Skeletal muscle cell (primary cell): ENCODE results near the gene SLC15A3.

Experiments used
- DNase-seq: peaks from one replicate; pipeline ENCODE4 v3.0.0-alpha.2; 2010; ENCODE audit warnings: low read depth
- H3K4me3 ChIP-seq: 2 replicates; pipeline ENCODE4 v1.5.1; 2011; ENCODE audit warnings: low read depth, mild to moderate bottlenecking, control low read depth, low read length, moderate library complexity

Gene SLC15A3

DNA sequence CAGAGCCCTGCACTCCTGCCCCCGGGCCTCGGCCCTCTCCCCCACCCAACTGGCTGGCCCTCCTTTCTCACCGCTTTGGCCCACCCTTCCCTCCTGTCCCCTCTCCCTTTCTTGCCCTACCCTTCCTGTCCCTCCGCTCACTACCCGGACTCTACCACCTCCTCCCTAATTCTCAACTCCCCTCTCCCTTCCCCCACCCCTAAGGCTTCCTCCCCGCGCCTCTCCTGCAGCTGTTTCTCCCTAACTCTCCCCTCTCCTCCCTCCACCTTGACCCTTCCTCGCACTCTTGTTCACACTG is 421 bp downstream of the SLC15A3 start:
- peak overlapping the region; percentile 2 for H3K4me3 ChIP-seq
- no peak for DNase-seq

DNA sequence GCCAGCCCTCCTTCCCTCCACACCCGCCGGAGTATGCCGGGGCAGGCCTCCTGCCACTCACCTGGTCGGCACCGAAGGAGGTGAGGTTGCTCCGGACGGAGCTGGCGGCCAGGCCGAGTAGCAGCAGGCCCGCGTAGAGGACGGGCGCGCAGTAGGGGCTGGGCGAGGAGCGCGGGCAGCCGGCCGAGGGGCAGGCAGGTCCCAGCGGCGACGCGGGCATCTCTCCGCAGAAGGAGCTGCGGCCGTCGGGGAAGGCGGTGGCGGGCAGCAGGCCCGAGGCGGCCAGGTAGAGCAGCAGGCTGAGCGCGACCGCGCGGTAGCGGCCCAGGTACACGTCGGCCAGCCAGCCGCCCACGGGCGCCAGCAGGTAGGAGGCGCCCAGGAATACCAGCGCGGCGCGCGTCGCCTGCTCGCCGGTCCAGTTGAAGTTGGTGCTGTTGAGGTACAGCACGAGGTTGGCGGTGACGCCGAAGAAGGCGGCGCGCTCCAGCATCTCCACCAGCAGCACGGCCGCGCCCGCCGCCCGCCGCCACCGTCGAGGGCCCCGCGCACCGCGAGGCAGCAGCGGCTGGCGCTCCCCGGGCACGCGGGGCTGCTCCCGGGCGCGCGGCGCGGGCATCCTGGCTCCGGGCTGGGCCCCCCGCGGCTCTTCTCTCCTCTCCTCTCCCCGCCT is 907 bp downstream of the SLC15A3 start:
- peak overlapping the region; percentile 2 for H3K4me3 ChIP-seq
- no peak for DNase-seq

DNA sequence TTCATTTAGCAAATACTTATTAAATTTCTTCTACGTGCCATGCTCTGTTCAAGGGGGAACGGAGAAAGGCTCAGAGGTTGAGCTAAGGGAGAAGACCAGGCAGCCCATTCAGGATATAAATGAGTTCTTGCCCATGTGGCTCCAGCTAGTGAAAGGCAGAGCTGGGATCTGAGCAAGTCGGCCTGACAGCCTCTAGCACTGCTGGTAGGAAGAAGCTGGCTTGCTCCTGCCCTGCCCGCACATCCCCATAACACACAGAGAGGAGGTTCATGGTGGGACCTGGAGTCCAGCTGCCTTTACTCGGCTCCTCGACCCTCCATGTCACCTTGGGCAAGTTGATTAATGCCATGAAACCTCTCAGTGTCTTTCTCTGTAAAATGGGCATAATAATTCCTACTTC is 2.0 kb downstream of the SLC15A3 start:
- H3K4me3 ChIP-seq, result no peak overlapping the region
- DNase-seq, result no peak

DNA sequence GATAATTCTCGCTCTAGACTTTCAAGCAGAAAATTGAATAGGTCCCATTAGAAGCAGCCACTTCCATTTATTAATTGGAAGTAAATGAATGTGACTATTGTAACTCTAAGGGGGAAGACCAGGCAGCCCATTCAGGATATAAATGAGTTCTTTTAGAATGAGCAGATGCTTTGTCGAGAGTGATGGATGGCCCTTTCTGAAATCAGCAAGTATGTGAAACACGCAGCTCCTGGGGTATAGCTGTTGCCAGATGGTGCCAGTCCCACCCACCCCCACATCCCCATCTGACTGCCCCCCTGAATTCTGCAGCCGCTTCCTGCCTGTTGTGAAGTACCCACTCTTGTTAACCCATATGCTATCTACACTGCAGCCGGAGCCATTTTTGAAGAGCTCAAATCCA is 3.7 kb downstream of the SLC15A3 start:
- no peak for DNase-seq
- no peak overlapping the region for H3K4me3 ChIP-seq

DNA sequence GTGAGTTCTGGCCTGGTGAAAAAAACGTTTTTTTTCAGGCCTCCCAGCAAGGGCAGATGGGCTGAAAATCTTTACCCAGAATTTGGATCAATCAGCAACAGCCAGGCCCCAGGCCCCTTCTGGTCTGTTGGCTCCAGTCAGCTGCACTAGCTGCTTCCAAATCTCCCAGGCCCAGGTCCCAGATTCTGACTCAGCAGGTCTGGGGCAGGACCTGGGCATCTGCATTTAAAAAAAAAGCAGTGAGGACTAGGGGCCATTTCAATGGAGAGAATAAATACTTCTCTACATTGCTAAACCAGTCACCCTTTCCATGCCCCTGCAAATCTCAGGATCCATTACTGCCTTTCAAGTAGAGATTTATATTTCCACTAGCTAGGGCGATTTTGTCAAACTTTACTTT is 4.3 kb downstream of the SLC15A3 start:
- no peak overlapping the region for H3K4me3 ChIP-seq
- DNase-seq, result no peak

DNA sequence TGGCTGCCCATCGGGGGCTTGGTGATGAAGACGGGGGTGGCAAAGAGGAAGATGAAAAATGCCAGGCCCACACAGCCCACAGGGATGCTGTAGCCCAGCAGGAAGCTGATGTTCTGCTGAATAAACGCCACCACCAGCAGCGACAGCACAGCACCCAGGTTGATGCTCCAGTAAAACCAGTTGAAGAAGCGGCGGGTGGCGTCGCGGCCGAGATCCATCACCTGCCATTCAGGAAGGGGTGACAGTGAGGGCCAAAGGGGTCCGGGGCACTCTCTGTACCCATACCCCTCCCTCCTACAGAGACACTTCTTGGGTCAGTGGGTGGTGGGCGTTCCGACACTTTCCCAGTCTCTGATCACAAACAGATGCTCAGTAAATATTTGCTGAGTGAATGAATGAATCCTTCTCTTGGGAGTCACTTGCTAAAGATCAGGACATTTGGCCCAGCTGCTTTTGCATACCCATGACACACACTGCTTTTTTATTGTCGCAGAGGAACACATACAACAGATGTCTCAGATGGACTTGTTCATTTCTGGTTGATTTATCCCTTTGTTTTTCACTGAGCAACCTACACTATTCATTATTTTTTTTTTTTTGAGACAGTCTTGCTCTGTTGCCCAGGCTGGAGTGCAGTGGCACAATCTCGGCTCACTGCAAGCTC is 5.2 kb downstream of the SLC15A3 start:
- DNase-seq, result no peak
- no peak overlapping the region for H3K4me3 ChIP-seq

DNA sequence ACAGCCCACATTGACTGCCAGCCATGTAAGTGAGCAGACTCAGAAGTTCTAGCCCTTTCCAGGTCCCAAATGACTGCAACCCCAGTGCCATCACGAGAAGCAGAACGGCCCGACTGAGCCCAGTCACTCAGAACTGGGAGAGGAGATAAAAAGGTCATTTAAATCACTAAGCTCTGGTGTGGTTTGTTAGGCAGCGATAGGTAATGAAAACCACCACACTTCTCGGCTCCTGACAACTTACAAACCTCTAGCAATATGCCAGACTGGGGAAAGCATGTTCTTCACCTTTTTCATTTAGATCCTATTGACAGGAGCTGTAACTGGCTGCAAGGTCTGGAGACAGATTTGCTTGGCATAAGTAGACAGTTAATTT is 6.7 kb downstream of the SLC15A3 start:
- no peak for DNase-seq
- no peak overlapping the region for H3K4me3 ChIP-seq

DNA sequence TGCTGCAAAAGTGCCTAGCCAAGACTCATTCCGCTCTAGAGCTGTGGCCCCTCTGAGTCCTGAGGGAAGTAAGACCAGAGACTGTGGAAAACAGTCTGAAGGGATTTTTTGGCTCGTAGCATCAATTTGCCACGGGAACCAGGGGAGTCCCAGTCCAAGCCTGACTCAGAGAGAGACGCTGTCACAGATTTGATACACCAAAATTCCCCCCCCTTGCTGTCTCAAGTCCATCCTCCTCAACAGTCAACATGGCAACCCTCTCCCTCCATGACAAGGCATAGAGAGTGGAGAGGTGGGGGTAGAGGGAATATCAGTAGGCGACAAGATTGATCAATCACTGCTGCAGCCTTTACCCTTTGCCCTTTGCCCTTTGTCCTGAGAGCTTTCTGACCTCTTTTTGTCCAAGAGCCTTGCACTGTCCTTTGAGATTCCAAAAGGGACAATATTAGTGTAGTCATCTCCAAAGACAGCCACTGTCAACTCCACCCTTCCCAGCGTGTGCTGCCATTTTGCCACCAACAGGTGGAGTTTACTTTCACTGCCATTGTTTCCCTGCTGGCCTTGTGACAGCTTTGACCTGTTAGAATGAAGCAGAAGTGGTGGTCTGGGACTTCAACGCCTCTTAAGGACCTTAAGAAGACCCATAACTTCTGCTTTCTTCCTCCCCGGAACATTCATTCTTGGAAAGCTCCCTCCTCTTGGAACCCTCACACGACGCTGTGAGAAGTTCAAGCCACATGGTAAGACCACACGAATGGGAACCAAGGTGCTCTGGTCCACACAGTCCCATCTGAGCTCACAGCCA is 7.3 kb downstream of the SLC15A3 start:
- no peak for DNase-seq
- no peak overlapping the region for H3K4me3 ChIP-seq

DNA sequence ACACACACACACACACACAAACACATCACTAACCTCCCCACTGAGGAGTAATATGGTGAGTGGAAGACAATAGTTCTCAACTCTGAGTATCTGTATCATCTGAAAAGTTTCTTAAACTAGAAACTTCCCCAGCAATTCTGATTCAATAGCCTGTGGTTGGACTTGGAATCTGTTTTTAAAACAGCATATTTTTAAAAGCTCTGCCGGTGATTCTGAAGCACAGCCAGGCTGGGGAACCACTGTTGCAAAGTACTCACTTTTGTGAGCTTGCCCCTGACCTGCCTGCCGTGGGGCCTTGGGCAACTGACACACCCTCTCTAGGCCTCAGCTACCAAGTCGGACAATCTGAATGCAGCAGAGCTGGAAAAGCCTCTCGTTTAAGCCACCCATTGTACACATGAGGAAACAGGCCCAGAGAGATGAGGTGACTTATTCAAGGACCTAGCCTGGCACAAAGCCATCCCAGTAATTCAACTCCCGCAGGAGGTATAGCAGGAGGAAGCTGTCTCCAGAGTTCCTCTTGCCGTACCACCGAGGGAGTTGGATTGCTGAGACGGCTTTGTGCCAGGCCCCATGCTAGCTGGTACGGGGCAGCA is 8.9 kb downstream of the SLC15A3 start:
- DNase-seq, result no peak

DNA sequence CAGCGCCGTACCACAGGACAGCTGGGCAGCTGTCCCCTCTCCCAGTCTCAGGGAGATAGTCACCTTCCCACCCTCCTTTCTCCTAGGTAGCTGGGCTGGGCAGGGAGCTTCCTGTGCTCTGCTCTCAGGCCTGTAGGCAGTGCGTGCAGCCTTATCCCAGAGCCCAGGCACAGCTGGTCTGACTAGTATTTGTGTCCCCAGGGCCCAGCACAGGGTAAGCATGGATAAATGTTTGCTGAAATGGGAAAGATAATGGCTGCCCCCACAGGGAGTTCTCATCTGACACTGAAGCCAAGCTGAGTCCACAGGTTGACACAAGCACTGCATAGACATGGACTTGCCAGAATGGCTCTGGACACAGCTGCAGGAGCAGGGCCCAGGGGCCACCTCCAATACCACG is 9.8 kb downstream of the SLC15A3 start:
- DNase-seq, result no peak
- no peak overlapping the region for H3K4me3 ChIP-seq

More for the DNA sequence above, 8.9 kb downstream of the SLC15A3 start:
- H3K4me3 ChIP-seq, result no peak overlapping the region

DNA sequence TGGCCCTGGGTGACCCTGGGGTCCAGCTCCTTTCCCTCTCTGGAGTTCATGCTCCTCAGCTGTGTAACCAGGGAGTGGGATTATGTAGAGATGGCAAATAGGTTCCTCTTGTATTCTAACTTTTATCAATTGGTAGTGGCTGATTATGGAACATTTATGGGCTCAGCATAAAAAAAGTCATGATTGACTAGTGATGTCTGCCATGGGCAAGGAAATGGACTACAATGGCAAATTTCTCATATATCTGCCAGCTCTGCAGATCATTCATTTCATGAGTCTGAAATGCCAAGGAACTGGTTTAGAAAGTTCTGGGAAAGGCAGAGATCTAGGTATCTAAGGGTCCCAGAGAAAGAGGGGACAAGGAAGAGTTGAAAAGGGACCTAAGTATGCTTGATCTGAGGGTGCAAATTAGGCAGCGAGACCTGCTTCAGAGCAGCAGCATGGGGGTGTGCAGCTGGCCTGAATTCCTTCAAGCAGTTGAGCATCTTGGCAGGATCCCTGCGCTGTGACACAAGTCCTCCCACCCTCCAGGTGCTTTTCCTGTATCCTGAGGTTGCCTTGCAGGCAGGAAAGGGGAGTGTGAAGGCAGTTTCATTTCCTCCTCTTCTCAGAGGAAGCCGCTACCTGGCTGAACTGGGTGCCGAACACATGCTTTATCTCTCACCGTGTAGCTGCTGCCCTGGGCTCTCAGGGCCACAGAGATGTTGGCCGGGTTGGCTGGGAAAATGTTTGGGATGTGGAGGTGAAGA is 10.4 kb downstream of the SLC15A3 start:
- H3K4me3 ChIP-seq, result no peak overlapping the region

DNA sequence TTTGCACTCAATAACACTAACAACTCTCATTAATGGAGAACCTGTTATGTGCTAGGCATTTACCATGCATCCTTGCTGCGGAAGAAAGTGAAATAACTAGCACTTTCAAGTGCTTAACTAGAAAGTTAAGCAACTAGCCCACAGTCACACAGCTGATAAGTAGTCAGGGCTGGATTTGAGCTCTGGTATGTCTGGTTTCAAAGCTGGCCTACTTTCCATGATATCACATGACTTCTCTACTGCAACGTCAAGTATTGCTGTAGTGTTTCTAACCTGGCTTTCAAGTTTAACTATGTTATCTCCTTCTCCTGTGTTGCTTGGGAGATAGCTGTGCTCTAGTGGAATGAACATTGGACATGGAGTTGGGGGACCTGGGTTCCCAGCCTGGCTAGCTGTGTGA is 12.1 kb downstream of the SLC15A3 start:
- H3K4me3 ChIP-seq, result no peak overlapping the region
- DNase-seq, result no peak

More for the DNA sequence above, 10.4 kb downstream of the SLC15A3 start:
- DNase-seq, result no peak

DNA sequence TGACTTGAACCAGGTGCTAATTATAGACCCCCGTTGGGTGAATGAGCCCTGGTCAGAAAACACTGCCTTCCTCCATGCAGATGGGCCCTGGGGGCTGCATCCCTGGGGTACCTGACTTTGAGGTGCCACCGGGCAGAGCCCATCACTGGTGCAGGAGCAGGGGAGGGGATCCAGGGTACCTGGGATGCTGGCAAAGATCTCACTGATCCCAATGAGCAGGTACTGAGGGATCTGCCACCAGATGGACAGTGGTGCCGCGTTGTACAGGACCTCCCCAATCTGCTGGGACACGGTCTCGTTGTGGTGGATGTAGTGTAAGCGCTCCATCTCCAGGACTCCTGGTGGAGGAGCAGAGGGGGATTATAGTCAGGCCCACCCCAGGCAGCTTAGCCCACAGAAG is 12.7 kb downstream of the SLC15A3 start:
- no peak for DNase-seq
- H3K4me3 ChIP-seq, result no peak overlapping the region

DNA sequence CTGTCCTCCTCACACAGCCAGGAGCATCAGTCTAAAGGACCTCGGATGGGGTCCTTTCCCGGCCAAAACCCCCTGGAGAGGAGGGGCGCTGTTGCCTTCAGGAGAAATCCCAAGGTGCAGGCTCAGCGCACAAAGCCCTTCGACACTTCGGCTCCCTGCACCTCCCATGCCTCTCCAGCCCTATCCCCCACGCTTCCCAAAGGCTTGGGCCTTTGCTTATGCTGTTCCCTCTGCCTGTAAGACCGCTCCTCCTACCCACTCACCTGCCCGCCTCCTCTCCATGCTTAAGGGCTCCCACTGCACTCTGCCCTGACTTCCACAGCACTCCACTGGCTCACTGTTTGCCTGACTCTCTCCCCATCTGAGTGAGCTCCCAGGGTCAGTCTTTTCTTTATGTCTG is 13.5 kb downstream of the SLC15A3 start:
- H3K4me3 ChIP-seq, result no peak overlapping the region
- no peak for DNase-seq

DNA sequence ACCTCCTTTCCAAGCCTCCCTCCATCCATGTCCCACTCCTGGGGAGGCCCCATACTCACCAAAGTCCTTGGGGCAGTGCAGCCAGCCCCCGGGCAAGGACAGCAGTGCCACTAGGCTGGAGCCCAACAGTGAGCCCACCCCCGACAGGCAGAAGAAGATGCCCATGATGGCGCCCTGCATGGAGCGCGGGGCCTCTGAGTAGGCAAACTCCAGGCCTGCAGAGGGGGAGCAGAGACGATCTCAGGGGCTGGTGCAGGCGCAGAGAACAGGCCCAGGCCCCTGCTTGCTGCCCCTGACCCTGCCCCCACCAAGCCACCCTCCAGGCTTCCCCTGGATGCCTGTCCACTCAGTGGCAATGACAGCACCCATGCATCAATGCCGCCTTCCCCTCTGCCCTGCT is 14.2 kb downstream of the SLC15A3 start:
- H3K4me3 ChIP-seq, result no peak overlapping the region
- no peak for DNase-seq

DNA sequence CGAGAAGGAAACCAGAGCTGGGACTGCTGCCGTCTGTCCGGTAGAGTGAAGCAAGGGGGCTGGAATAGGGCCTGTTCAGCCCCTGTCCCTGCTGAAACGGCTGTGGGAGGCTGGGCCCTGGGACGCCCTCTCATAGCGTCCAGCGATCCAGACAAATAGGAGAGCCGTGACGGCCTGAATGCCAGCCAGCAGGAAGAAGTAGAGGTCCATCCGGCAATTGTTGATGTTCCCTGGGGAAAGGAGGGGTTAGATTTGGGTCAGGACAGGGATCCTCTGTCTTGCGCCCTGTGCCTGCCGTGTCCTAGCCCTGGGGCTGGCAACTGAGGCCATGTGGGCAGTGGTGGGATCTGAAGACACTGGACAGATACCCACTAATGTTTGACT is 14.8 kb downstream of the SLC15A3 start:
- no peak for DNase-seq
- no peak overlapping the region for H3K4me3 ChIP-seq

DNA sequence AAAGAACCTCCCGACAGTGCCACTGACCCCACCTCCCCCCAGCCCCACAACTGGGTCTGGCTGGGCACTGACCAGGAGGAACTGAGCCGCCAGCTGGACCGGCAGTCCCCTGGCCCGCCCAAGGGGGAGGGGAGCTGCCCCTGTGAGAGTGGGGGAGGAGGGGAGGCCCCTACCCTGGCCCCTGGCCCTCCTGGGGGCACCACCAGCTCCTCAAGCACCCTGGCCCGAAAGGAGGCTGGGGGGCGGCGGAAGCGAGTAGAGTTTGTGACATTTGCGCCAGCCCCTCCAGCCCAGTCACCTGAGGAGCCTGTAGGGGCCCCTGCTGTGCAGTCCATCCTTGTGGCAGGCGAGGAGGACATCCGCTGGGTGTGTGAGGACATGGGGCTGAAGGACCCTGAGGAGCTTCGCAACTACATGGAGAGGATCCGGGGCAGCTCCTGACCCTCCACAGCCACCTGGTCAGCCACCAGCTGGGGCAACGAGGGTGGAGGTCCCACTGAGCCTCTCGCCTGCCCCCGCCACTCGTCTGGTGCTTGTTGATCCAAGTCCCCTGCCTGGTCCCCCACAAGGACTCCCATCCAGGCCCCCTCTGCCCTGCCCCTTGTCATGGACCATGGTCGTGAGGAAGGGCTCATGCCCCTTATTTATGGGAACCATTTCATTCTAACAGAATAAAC is 15.4 kb downstream of the SLC15A3 start:
- DNase-seq, result no peak
- no peak overlapping the region for H3K4me3 ChIP-seq

DNA sequence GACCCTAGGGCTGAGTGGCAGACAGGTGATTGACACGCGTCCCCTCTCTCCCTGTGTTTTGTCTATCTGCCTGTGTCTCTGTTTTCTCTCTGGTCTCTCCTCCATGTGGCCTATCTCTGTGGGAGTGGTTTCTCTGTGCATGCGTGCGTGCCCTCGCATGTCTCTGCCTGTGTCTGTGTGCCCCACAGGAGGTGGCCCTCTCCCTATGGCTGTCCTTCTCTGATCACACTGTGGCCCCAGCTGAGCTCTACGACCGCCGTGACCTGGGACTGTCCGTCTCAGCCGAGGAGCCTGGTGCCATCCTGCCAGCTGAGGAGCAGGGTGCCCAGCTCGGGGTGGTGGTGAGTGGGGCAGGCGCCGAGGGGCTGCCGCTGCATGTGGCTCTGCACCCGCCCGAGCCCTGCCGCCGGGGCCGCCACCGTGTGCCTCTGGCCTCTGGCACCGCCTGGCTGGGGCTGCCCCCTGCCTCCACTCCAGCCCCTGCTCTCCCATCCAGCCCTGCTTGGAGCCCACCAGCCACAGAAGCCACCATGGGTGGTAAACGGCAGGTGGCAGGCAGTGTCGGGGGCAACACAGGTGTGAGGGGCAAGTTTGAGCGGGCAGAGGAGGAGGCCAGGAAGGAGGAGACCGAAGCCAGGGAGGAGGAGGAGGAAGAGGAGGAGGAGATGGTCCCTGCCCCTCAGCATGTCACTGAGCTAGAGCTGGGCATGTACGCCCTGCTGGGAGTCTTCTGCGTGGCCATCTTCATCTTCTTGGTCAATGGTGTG is 16.1 kb downstream of the SLC15A3 start:
- DNase-seq, result no peak
- no peak overlapping the region for H3K4me3 ChIP-seq
